ENCODE data around the gene ARPC3.
A peak's percentile ranks its signal among the peaks of the same experiment; 100 is the strongest.
"Not testable (repeated sequence)": the region's sequence is repeated elsewhere in the genome, so short reads cannot be mapped to it uniquely, and the experiment has no call there.

ARPC3 gene

DNA sequence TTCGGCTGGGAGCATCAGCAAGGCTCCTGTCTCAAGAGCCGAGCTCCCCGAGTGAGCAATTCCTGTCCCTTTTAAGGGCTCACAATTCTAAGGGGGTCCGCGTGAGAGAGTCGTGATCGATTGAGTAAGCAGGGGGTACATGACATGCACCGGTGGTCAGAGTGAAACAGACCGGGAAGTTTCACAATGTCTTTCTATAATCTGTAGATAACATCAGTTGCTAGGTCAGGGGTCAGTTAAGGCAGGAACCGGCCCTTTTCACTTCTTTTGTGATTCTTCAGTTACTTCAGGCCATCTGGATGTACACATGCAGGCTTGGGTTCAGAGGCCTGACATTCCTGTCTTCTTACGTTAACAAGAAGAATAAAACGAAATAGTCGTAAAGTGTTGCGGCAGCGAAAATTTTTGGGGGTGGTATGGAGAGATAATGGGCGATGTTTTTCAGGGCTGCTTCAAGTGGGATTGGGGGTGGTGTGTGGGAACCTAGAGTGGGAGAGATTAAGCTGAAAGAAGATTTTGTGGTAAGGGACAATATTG lies 44.9 kb downstream of the ARPC3 start:
- not testable (repeated sequence) for H3K4me3 ChIP-seq (ENCODE audit: low read depth, low read length); H3K27me3 ChIP-seq (ENCODE audit: control insufficient read depth, insufficient read depth, low read length); H3K9me3 ChIP-seq (ENCODE audit: control insufficient read depth, insufficient read depth, low read length); H3K9ac ChIP-seq (ENCODE audit: low read depth, low read length); H3K4me1 ChIP-seq (ENCODE audit: control insufficient read depth, insufficient read depth, low read length)
- peaks cover 12% of the 10 kb centered on the region for H3K36me3 ChIP-seq (ENCODE audit: control insufficient read depth, insufficient read depth, low read length)

DNA sequence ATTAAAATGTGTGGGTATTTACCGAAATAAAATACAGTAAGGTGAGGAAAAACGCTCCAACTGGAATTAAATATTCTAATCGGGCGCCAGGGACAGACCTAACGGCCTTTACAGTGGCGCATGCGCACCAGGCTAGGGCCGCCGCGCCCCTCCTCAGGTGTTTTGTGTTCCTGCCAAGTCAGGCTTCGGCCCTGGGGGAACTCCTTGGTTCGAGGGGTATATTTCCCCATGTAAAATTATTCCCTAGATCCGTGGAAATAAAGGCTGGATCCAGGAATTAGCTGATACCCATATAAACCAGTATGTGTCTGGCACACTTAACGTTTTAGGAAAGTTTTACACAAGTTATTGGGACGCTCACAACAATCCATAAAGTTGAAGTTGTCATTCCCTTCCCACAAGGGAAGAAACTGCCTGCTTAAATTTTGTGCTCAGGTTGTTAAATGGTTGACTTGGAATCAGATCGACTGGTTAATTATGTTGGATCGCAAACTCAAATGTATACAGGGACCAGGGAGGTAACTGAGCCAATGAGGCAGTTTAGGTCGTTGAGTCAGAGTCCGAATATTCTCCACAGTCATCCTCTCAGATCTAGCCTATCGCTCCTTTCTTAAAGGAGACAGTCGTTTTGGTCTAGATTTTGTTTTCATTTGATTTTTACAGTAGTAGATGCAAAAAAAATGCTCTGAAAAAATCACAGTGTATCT lies 46.0 kb downstream of the ARPC3 start:
- no peaks in the 10 kb centered on the region for H3K9me3 ChIP-seq (ENCODE audit: control insufficient read depth, insufficient read depth, low read length)
- H3K9ac ChIP-seq (ENCODE audit: low read depth, low read length) = peak overlapping the region; percentile 89
- H3K36me3 ChIP-seq (ENCODE audit: control insufficient read depth, insufficient read depth, low read length) = peaks cover 15% of the 10 kb centered on the region
- no peaks in the 10 kb centered on the region for H3K27me3 ChIP-seq (ENCODE audit: control insufficient read depth, insufficient read depth, low read length)
- H3K4me3 ChIP-seq (ENCODE audit: low read depth, low read length) = peak overlapping the region; percentile 86
- H3K4me1 ChIP-seq (ENCODE audit: control insufficient read depth, insufficient read depth, low read length) = no peaks in the 10 kb centered on the region

DNA sequence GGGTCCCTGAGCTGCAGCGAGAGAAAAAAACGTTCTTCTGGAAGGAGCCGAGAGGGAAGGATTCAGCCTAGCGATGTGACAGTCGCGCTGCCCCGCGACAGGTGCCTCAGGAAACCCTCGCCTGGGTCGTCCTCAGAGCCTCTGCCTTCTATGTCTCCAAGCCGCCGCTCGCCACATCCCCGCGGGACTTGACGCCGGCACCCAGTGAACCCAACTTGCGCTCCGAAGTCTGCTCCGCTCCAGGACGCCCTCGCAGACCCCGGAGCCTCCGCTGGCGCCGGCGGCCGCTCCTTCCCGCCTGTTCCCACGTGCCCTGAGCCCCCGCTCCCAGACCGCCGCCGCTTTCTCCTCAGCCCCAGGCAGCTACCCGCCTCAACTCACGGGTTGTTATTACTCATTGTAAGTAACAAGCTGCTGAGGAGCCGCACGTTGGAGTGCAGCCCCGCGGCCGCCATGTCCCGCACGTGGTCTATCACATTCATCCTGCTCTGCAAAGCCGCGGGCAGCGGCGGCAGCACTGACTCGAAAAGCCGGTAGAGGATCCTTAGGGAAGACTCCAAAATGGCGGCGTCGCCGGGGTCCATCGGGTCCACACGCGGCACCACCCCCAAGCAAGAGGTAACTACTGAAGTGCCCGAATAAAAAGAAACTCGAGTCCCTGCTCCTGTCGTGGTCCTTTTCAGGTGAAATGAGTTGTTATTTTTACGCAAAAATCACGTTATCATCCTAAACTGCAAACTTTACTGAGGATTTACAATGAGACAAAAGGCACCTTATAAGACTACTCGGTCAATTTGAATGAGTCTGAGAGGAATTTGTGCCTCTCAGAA lies 46.8 kb downstream of the ARPC3 start, which contains the start of gene ANAPC7:
TSS of gene ANAPC7 (minus strand) at position 563 of the 830 bp plus-strand sequence. CDS start at position 482, 81 bp downstream.
- H3K4me1 ChIP-seq (ENCODE audit: control insufficient read depth, insufficient read depth, low read length) = no peaks in the 10 kb centered on the region
- no peaks in the 10 kb centered on the region for H3K27me3 ChIP-seq (ENCODE audit: control insufficient read depth, insufficient read depth, low read length)
- peak within 1 kb of the TSS; percentile 86 for H3K4me3 ChIP-seq (ENCODE audit: low read depth, low read length)
- no peaks in the 10 kb centered on the region for H3K9me3 ChIP-seq (ENCODE audit: control insufficient read depth, insufficient read depth, low read length)
- peak within 1 kb of the TSS; percentile 89 for H3K9ac ChIP-seq (ENCODE audit: low read depth, low read length)
- peaks cover 15% of the 10 kb centered on the region for H3K36me3 ChIP-seq (ENCODE audit: control insufficient read depth, insufficient read depth, low read length)

Data from iPS-15b (cell line).